ENCODE results near the gene FDX1. TPM values are rescaled to one million over a fixed set of nuclear protein-coding genes. Genes with fewer than 3 reads are reported as not detected.
A peak's percentile ranks its signal among the peaks of the same experiment; 100 is the strongest.

Gene FDX1
- total and polyA plus RNA-seq, 2 experiments from 2014 or later, result 42.5 to 45.4 TPM

GRCh38 chr11:110475671-110476070, 45.9 kb downstream of the FDX1 start:
- H3K4me1 ChIP-seq (ENCODE audit: insufficient read depth), result no peaks in the 10 kb centered on the region
- WGBS (ENCODE audit: low lambda C conversion rate, missing lambda C conversion rate), result 88% methylated on average over 1 of the region's 1 CpG
- TF ChIP-seq EZH2phosphoT487 (IDR thresholded peaks at IDR 0.05; ENCODE audit: low read depth, severe bottlenecking, unreplicated experiment), result no peak
- TF ChIP-seq CTCF (IDR thresholded peaks at IDR 0.05; ENCODE audit: poor library complexity), result no peak
- TF ChIP-seq EZH2 (IDR thresholded peaks at IDR 0.05; ENCODE audit: borderline replicate concordance), result no peak

GRCh38 chr11:110478410-110478809, 48.7 kb downstream of the FDX1 start:
- no peak overlapping the region for H2AFZ ChIP-seq
- H3K36me3 ChIP-seq (replicated peaks; ENCODE audit: insufficient read depth, low read depth), result no peaks in the 10 kb centered on the region
- 55% methylated on average over 12 of the region's 12 CpGs for WGBS (ENCODE audit: low lambda C conversion rate, missing lambda C conversion rate)
- no peaks in the 10 kb centered on the region for H3K4me1 ChIP-seq (ENCODE audit: insufficient read depth)
- H3K9me3 ChIP-seq (ENCODE audit: low read depth), result no peaks in the 10 kb centered on the region
- H3K4me2 ChIP-seq, result no peak overlapping the region
- H3K27me3 ChIP-seq, result no peaks in the 10 kb centered on the region
- H3K4me3 ChIP-seq, result no peak overlapping the region
- no peaks in the 10 kb centered on the region for H4K20me1 ChIP-seq (ENCODE audit: insufficient read depth, poor library complexity, severe bottlenecking)
- peak; percentile 21 for DNase-seq (ENCODE audit: low spot score)
- no peaks in the 10 kb centered on the region for H3K9me2 ChIP-seq (replicated peaks; ENCODE audit: insufficient read depth)
- TF ChIP-seq EZH2phosphoT487 (IDR thresholded peaks at IDR 0.05; ENCODE audit: low read depth, severe bottlenecking, unreplicated experiment), result no peak
- TF ChIP-seq CTCF (IDR thresholded peaks at IDR 0.05; ENCODE audit: poor library complexity), result peak; percentile 19
- no peak for TF ChIP-seq EZH2 (IDR thresholded peaks at IDR 0.05; ENCODE audit: borderline replicate concordance)
- no peak overlapping the region for H3K27ac ChIP-seq
- H3K79me2 ChIP-seq, result no peaks in the 10 kb centered on the region

More at GRCh38 chr11:110475671-110476070, 45.9 kb downstream of the FDX1 start:
- no peak overlapping the region for H2AFZ ChIP-seq
- no peak overlapping the region for H3K4me2 ChIP-seq
- no peaks in the 10 kb centered on the region for H3K27me3 ChIP-seq
- no peaks in the 10 kb centered on the region for H3K9me3 ChIP-seq (ENCODE audit: low read depth)
- no peaks in the 10 kb centered on the region for H3K79me2 ChIP-seq
- H3K4me3 ChIP-seq, result no peak overlapping the region
- H3K9me2 ChIP-seq (replicated peaks; ENCODE audit: insufficient read depth), result no peaks in the 10 kb centered on the region
- no peak overlapping the region for H3K27ac ChIP-seq
- DNase-seq (ENCODE audit: low spot score), result no peak
- no peaks in the 10 kb centered on the region for H3K36me3 ChIP-seq (replicated peaks; ENCODE audit: insufficient read depth, low read depth)
- H4K20me1 ChIP-seq (ENCODE audit: insufficient read depth, poor library complexity, severe bottlenecking), result no peaks in the 10 kb centered on the region

- WGBS (ENCODE audit: low lambda C conversion rate, missing lambda C conversion rate), result 67% methylated on average over 5 of the region's 5 CpGs
- no peaks in the 10 kb centered on the region for H3K9me2 ChIP-seq (replicated peaks; ENCODE audit: insufficient read depth)
Observed at GRCh38 chr11:110479108-110480101, 49.7 kb downstream of the FDX1 start.

More at GRCh38 chr11:110479108-110480101, 49.7 kb downstream of the FDX1 start:
- no peak overlapping the region for H3K27ac ChIP-seq
- no peaks in the 10 kb centered on the region for H3K79me2 ChIP-seq
- H3K9me3 ChIP-seq (ENCODE audit: low read depth), result no peaks in the 10 kb centered on the region
- no peak for TF ChIP-seq CTCF (IDR thresholded peaks at IDR 0.05; ENCODE audit: poor library complexity)
- H3K27me3 ChIP-seq, result no peaks in the 10 kb centered on the region
- H4K20me1 ChIP-seq (ENCODE audit: insufficient read depth, poor library complexity, severe bottlenecking), result no peaks in the 10 kb centered on the region
- no peaks in the 10 kb centered on the region for H3K4me1 ChIP-seq (ENCODE audit: insufficient read depth)
- no peak overlapping the region for H3K4me3 ChIP-seq
- H3K4me2 ChIP-seq, result no peak overlapping the region
- peak; percentile 25 for DNase-seq (ENCODE audit: low spot score)
- H3K36me3 ChIP-seq (replicated peaks; ENCODE audit: insufficient read depth, low read depth), result no peaks in the 10 kb centered on the region
- H2AFZ ChIP-seq, result no peak overlapping the region

Data from hepatocyte (in vitro differentiated cells).